DMS 273 treated with DMSO at 0.1 percent for 48 hours (cell line): Measurements from ENCODE around the gene FAM110C.
"Not testable (repeated sequence)": the region's sequence is repeated elsewhere in the genome, so short reads cannot be mapped to it uniquely, and the experiment has no call there.

Experiments used
- DNase-seq: peaks from one replicate; lab custom pipeline; 2025; lab: John Stamatoyannopoulos, UW

The FAM110C gene, protein sequence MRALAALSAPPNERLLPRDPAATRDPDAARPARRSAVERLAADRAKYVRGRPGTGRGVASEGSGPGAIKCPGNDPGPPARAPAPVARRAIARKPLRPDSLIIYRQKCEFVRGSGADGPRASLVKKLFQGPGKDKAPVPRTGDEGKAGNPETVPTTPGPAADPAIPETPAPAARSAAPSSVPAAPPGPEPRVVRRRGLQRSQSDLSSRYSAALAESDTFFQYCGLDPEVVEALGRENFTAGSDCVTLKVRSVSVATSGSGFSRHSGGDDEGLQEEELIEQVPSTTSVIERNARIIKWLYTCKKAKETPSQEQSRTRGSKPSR

GRCh38 chr2:46471-47345 is at the start of gene FAM110C:
FAM110C (minus strand) TSS chr2:46505; CDS start chr2:46385, 120 bp downstream.
- DNase-seq: no peak

DNA sequence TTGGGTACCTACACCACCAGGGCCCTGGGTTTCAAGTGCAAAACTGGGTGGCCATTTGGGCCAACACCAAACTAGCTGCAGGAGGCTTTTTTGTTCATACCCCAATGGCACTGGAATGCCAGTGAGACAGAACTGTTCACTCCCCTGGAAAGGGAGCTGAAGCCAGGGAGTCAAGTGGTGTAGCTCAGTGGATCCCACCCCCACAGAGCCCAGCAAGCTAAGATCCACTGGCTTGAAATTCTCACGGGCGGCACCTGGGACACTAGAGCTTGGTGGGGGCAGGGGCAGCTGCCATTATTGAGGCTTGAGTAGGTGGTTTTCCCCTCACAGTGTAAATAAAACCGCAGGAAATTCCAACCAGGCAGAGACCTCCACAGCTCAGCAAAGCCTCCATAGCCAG is 46.0 kb upstream of the FAM110C start:
- no peak for DNase-seq

DNA sequence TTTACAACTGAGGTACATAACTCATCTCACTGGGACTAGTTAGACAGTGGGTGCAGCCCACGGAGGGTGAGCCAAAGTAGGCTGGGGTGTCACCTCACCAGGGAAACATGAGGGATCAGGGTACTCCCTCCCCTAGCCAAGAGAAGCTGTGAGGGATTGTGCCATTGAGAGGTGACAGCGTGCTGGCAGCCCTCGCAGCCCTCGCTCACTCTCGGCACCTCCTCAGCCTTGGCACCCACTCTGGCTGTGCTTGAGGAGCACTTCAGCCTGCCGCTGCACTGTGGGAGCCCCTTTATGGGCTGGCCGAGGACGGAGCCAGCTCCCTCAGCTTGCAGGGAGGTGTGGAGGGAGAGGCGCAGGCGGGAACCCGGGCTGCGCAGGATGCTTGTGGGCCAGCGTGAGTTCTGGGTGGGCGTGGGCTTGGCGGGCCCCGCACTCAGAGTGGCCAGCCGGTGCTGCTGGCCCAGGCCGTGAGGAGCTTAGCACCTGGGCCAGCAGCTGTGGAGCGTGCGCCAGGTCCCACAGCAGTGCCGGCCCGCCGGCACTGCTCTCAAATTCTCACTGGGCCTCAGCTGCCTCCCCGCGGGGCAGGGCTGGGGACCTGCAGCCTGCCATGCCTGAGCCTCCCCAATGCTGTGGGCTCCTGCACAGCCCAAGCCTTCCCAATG is 44.5 kb upstream of the FAM110C start:
- DNase-seq: no peak

DNA sequence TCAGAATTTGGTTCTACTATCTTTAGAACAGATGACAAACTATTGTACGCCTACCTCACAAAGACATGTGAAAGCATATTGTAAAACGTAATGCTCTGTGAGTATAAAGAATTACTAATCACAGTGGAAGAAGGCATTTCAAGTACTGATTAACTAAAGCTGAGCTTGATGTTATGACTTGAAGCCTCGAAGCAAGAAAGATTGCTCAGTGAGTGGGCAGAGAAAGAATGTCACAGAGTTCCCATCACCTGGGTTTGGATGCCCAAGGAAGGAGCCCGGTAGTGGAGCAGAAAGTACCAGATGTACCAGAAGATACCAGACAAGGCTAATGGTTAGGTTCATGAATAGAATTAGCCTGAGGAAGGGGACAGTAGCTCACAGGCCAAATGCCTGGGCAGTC is 39.5 kb upstream of the FAM110C start:
- DNase-seq: no peak

GRCh38 chr2:84121-84520 is 37.8 kb upstream of the FAM110C start:
- no peak for DNase-seq

DNA sequence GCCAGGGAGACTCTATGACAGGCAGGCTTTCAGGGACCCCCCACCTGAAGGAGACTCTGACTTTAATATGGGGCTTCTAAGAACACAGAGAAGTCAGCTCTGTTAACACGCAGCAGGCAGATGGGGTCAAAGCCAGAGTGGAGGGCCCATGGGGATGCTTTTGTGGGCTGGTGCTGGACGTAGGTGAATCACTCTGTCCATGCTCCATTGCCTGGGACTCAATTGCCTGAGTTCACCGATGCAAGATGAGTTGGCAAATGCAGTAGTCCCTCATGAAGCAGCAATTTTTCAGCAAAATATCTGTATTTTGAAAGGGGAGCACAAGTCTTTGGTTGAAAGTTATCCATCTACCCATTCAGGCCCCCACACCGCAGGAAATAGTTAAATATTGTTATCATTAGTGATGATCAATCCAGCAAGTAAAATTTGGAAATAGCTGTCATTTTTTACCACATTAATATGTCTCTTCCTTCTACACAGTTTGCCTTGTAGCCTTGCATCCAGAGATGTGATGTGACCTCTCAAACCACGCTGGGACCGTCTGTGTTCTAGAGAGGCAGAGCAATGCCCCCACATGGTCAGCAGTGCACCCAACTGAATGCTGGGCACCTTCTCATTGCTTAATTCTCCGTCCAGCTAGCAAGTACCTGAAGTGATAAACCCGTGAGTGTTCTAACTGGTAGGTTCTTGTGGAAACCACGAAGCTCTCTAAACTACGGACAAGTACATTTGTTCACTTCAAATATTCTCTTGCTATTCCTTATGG is 34.8 kb upstream of the FAM110C start:
- DNase-seq: no peak

DNA sequence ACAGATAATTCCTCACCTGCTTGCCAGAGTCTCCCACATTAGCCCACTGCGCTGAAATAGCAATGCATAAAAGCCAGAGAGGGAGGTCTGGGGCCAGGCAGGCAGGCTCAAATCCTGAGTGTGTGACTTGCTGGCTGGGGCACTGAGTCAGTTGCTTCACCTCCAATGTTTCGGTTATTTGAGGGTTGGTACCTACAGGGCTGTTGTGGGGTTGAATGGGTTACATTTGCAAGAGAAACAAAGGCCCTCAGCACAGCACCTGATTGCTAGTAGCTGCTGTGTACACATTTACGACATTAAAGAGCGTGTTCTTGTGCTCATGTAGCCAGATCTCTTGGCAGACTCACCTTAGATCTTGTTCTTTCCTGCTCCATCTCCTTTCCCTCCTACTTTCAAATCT is 34.1 kb upstream of the FAM110C start:
- DNase-seq: no peak

DNA sequence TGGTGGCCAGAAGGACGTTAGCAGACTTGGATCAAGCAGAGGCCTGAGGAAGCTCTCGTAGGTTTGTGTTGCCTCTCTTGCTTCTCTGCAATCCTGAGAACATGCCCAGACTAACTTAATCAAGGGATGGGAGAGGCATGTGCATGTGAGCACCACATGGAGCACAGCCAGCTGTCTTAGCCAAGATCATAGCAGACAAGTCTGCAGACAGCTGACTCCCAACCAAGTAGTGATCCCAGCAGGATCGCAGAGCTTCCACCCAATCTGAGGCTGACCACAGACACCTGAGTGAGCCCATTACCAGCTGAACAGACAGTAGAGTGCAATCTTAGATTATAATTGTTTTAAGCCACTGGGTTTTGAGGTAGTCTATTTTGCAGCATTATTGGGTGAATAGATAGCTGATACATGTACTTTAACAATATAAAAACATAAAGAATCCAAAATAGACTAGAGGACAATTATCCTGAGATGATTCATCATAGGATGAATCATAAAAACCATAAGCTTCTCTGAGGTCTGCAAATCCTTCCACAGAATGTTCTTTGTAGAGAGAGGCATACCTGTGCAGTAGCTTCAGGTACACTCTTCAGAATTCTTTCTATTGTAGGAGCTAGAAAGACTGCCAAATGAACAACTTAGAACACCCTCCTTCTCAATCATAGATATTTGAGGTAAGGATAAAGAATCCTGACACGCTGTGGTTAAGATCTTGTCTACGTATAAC is 25.2 kb upstream of the FAM110C start:
- DNase-seq: no peak

GRCh38 chr2:69366-70344 is 23.4 kb upstream of the FAM110C start:
- no peak for DNase-seq

GRCh38 chr2:68637-69036 is 22.3 kb upstream of the FAM110C start:
- DNase-seq: not testable (repeated sequence)

DNA sequence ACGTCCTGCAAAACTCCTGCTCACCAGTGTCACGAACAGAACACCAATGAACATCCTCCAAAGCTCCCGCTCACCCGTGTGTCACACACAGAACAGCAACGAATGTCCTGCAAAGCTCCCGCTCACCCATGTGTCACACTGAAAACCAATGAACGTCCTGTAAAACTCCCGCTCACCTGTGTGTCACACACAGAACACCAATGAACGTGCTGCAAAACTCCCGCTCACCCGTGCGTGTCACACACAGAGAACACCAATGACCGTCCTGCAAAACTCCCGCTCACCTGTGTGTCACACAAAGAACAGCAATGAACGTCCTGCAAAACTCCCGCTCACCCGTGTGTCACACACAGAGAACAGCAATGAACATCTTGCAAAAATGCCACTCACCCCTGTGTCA is 20.5 kb upstream of the FAM110C start:
- no peak for DNase-seq

GRCh38 chr2:65121-65520 is 18.8 kb upstream of the FAM110C start:
- DNase-seq: no peak

GRCh38 chr2:55587-56448 is 9.5 kb upstream of the FAM110C start:
- no peak for DNase-seq

DNA sequence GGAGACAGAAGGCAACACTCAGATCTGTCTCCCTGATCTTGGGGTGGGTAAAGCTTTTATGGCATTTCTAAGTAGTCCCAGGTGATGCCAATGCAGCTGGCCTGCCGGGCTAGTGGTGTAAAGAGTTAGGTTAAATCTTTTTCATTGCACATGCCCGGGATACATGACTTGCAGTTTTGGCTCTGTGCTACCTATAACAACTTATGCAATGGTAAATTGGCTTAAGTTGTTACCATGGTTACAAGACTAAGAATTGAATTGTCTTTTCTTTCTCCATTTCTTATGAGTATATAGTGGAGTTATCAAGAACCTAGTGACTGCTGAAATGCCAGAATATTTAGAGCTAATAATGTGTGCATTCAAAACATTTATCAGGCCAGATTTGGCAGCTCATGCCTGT is 5.3 kb upstream of the FAM110C start:
- DNase-seq: no peak

DNA sequence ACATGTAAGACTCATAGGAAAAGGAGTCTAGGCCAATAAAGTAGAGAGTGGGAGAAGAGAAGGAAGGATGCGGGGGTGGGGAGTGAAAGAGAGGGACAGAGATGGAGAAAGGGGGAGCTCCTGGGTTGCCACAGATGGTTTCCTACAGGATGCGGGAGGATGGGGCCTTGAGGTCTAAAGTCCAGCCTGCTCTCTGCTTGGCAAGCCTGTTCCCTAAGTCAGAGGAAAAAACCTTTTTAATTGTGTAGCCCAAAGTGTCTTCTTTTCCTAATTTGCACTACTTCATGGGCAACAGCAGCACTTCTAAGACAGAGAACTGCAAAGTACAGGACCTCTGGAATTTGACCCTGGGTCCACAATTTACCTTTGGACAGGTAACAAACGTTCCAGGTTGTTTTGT is 1.4 kb upstream of the FAM110C start:
- DNase-seq: no peak

DNA sequence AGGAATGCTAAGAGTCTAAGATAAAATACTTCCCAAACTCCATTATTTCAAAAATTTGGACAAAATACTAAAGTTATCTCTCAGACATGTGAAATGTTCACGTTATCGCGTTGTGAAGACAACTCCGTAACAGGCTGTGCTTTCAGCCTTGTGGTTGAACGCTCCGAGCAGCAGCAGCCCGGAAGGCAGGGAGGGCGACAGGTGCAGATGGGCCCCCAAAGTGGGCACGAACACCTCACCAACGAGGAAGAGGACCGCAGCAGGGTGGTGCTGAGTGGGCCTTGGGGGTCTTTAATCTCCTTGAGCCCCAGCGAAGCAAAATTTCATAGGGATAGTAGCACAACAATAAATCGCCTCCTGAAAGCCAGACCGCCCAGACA is 1.0 kb upstream of the FAM110C start:
- no peak for DNase-seq

DNA sequence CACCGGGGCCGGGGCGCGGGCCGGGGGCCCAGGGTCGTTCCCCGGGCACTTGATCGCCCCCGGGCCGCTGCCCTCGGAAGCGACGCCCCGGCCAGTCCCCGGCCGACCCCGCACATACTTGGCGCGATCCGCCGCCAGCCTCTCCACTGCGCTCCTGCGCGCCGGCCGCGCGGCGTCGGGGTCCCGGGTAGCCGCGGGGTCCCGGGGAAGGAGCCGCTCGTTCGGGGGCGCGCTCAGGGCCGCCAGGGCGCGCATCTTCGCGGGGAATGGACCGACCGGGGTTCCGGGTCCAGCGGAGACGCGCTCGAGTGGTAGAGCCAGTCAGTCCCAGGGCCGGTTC is 204 bp downstream of the FAM110C start:
- no peak for DNase-seq

- no peak for DNase-seq
Measured at GRCh38 chr2:45342-46130, 769 bp downstream of the FAM110C start.
